PC-3 (cell line): ENCODE results near the gene GH1. TPM values are rescaled to one million over a fixed set of nuclear protein-coding genes. Genes with fewer than 3 reads are reported as not detected.
A peak's percentile ranks its signal among the peaks of the same experiment; 100 is the strongest.
"Not testable (repeated sequence)": the region's sequence is repeated elsewhere in the genome, so short reads cannot be mapped to it uniquely, and the experiment has no call there.

Source experiments
- ATAC-seq: fragments of 200-7000 bp; cut with Tn5 transposase; 2 replicates; pipeline ENCODE4 v1.9.1; 2020; ENCODE audit warnings: mild to moderate bottlenecking, moderate library complexity
- BruUV-seq: library from RNA; stranded (reverse); fragments of 400-500 nt; replicated peaks from 2 replicates; lab custom pipeline; 2021; lab: Mats Ljungman, UMichigan
- CTCF ChIA-PET: fragments of 300-600 bp; sonication (Branson Sonifier 250); formaldehyde crosslinking; loops from one replicate; lab custom pipeline; 2022; ENCODE audit warnings: antibody characterized with exemption; lab: Charles Lee
- POLR2A ChIA-PET: fragments of 300-600 bp; sonication (Branson Sonifier 250); formaldehyde crosslinking; loops from one replicate; lab custom pipeline; 2022; ENCODE audit warnings: antibody characterized with exemption; ENCODE audit not compliant: unreplicated experiment; lab: Charles Lee
- DNase-seq: peaks from one replicate; pipeline ENCODE4 v3.0.0-alpha.2; 2015
- H2AFZ ChIP-seq: fragments of 300-600 bp; sonication (generic); 2 replicates; pipeline ENCODE4 v1.6.0; 2016; ENCODE audit warnings: antibody characterized with exemption, low read length
- H3F3A ChIP-seq: fragments of 300-600 bp; sonication (generic); one replicate; pipeline ENCODE4 v1.6.0; 2017; ENCODE audit warnings: antibody characterized with exemption, low read length, control low read depth, mild to moderate bottlenecking; ENCODE audit not compliant: unreplicated experiment
- H3K27ac ChIP-seq: fragments of 300-600 bp; sonication (generic); 2 replicates; pipeline ENCODE4 v1.5.1; 2016; ENCODE audit warnings: mild to moderate bottlenecking, low read length
- H3K27me3 ChIP-seq: fragments of 300-600 bp; sonication (generic); 2 replicates; pipeline ENCODE4 v1.6.1; 2016; ENCODE audit warnings: low read length, mixed read lengths
- H3K36me3 ChIP-seq: fragments of 300-600 bp; sonication (generic); 2 replicates; pipeline ENCODE4 v1.6.1; 2016; ENCODE audit warnings: low read depth, mixed run types, low read length, mixed read lengths
- H3K4me1 ChIP-seq: fragments of 300-600 bp; sonication (generic); 2 replicates; pipeline ENCODE4 v1.5.1; 2016; ENCODE audit warnings: low read length; ENCODE audit not compliant: insufficient read depth
- H3K4me2 ChIP-seq: fragments of 300-600 bp; sonication (generic); 2 replicates; pipeline ENCODE4 v1.6.0; 2016; ENCODE audit warnings: low read length
- H3K4me3 ChIP-seq: fragments of 300-600 bp; sonication (generic); 2 replicates; pipeline ENCODE4 v1.5.1; 2016; ENCODE audit warnings: mild to moderate bottlenecking, low read length, mixed read lengths
- H3K79me2 ChIP-seq: fragments of 300-600 bp; sonication (generic); 2 replicates; pipeline ENCODE4 v1.6.1; 2017; ENCODE audit warnings: low read length, mixed read lengths
- H3K9ac ChIP-seq: fragments of 300-600 bp; sonication (generic); 2 replicates; pipeline ENCODE4 v1.6.0; 2016; ENCODE audit warnings: mild to moderate bottlenecking, low read length
- H3K9me2 ChIP-seq: fragments of 300-600 bp; sonication (generic); replicated peaks from 2 replicates; pipeline ENCODE4 v1.6.1; 2016; ENCODE audit warnings: mixed run types, low read length, mixed read lengths
- H3K9me3 ChIP-seq: fragments of 300-600 bp; sonication (generic); 2 replicates; pipeline ENCODE4 v1.6.1; 2016; ENCODE audit warnings: low read length, mixed read lengths
- H4K20me1 ChIP-seq: fragments of 300-600 bp; sonication (generic); 2 replicates; pipeline ENCODE4 v1.6.1; 2016; ENCODE audit warnings: low read length, mixed read lengths
- CTCF ChIP-seq: fragments of 300-600 bp; sonication (generic); conservative IDR thresholded peaks from 2 replicates; pipeline ENCODE4 v1.5.1; 2017; ENCODE audit warnings: antibody characterized with exemption, low read depth, mild to moderate bottlenecking, low read length
- EZH2 ChIP-seq: fragments of 300-600 bp; sonication (generic); IDR thresholded peaks from one replicate; pipeline ENCODE4 v1.6.1; 2017; ENCODE audit warnings: antibody characterized with exemption, mild to moderate bottlenecking, low read length; ENCODE audit not compliant: unreplicated experiment
- EZH2phosphoT487 ChIP-seq: fragments of 300-600 bp; sonication (generic); IDR thresholded peaks from 2 replicates; pipeline ENCODE4 v1.6.1; 2018; ENCODE audit warnings: mild to moderate bottlenecking, antibody characterized with exemption, low read length, borderline replicate concordance
- intact Hi-C: fragments of 100-400 bp; cut with micrococcal nuclease; formaldehyde crosslinking; loops from 2 replicates; pipeline ENCODE4 v1.9.0; 2023
- total RNA-seq: library from RNA; depleted of rRNA; stranded (reverse); fragments of >200 nt; gene quantifications from 2 replicates; pipeline ENCODE4 v1.2.3, GENCODE V29; 2014

The GH1 gene
- total RNA-seq, 1 experiment from 2014 or later, result not detected

- Histone ChIP-seq H3K4me3 (no peak within 1 kb of the TSS), H3K9me2 (no peaks in the 10 kb centered on the region), H3K27me3 (peaks cover 2% of the 10 kb centered on the region; the same call in 1 of the 2 replicates), H3K27ac (no peak within 1 kb of the TSS), H3K36me3 (no peaks in the 10 kb centered on the region), H3K4me2 (no peak within 1 kb of the TSS), H3K4me1 (no peaks in the 10 kb centered on the region), H4K20me1 (no peaks in the 10 kb centered on the region), H3F3A (no peaks in the 10 kb centered on the region), H3K9ac (no peak within 1 kb of the TSS), H3K79me2 (no peaks in the 10 kb centered on the region), H3K9me3 (no peaks in the 10 kb centered on the region), H2AFZ (no peak within 1 kb of the TSS)
- intact Hi-C loops, result no loop called here
- DNase-seq (peak; percentile 79), ATAC-seq (peak; percentile 95)
- POLR2A ChIA-PET, result no interaction called here
- no TSS peak for BruUV-seq
- peak; percentile 62 for TF ChIP-seq CTCF
- TF ChIP-seq EZH2phosphoT487, result no peak
- no peak for TF ChIP-seq EZH2
- CTCF ChIA-PET, result no interaction called here
These were observed 36.6 kb downstream of the GH1 start, which contains the start of gene GH2 for GRCh38 chr17:63881935-63882601. Gene GH2 (minus strand): TSS chr17:63881944. CDS start chr17:63881801, 143 bp downstream.

DNA sequence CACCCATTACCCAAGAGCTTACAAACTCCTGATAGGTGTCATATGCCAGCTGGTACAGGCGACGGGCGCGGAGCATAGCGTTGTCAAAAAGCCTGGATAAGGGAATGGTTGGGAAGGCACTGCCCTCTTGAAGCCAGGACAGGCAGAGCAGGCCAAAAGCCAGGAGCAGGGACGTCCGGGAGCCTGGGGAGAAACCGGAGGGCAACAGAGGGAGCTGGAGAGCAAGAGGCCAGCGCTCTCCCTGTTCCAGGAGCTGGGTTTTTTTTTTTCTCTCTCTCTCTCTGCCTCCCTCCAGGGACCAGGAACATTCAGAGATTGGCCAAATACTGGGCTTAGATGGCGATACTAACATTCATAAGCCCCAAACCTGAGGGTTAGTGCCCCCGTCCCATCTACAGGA, 37.3 kb downstream of the GH1 start:
- H2AFZ ChIP-seq, H3K9ac ChIP-seq, H4K20me1 ChIP-seq, H3K9me2 ChIP-seq, intact Hi-C loops, ATAC-seq, H3K4me2 ChIP-seq, H3K27ac ChIP-seq, H3K36me3 ChIP-seq, H3K79me2 ChIP-seq, H3K9me3 ChIP-seq, H3K4me1 ChIP-seq, DNase-seq, H3K27me3 ChIP-seq, POLR2A ChIA-PET, BruUV-seq, H3F3A ChIP-seq, H3K4me3 ChIP-seq: not testable (repeated sequence)
- 0 out of 2 replicates have a peak, but pooled peaks have one; percentile 13 for TF ChIP-seq CTCF
- CTCF ChIA-PET, result interaction anchor here (0.6 kb wide), 1 partner anchor 193 kb away, joined by 3 read pairs; no protein-coding TSS in a partner anchor

DNA sequence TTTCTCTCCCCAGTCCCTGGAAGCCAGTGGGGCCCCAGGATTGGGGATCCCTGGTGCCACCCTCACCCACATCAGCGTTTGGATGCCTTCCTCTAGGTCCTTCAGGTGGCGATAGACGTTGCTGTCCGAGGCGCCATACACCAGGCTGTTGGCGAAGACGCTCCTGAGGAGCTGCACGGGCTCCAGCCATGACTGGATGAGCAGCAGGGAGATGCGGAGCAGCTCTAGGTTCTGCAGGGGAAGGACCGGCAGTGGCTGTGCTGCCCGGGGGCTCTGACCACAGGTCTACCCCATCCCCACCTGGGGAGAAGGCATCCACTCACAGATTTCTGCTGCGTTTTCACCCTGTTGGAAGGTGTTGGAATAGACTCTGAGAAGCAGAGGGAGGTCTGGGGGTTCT, 37.9 kb downstream of the GH1 start:
- TF ChIP-seq EZH2 (no peak), CTCF (no peak), EZH2phosphoT487 (no peak)
- H3K4me1 ChIP-seq, result no peaks in the 10 kb centered on the region
- no peak overlapping the region for H2AFZ ChIP-seq
- H3K9me2 ChIP-seq, result no peaks in the 10 kb centered on the region
- ChIA-PET POLR2A (no interaction called here), CTCF (interaction anchor here (0.6 kb wide), 1 partner anchor 193 kb away, joined by 3 read pairs; no protein-coding TSS in a partner anchor)
- no peaks in the 10 kb centered on the region for H3K79me2 ChIP-seq
- intact Hi-C loops, result no loop called here
- no peaks in the 10 kb centered on the region for H3K36me3 ChIP-seq
- BruUV-seq, result no TSS peak
- H3K9me3 ChIP-seq, result no peaks in the 10 kb centered on the region
- no peak overlapping the region for H3K4me3 ChIP-seq
- ATAC-seq (no peak), DNase-seq (no peak)
- no peaks in the 10 kb centered on the region for H3F3A ChIP-seq
- H3K27ac ChIP-seq, result no peak overlapping the region
- no peaks in the 10 kb centered on the region for H4K20me1 ChIP-seq
- H3K27me3 ChIP-seq, result peaks cover 7% of the 10 kb centered on the region; the same call in 1 of the 2 replicates
- no peak overlapping the region for H3K9ac ChIP-seq
- no peak overlapping the region for H3K4me2 ChIP-seq

DNA sequence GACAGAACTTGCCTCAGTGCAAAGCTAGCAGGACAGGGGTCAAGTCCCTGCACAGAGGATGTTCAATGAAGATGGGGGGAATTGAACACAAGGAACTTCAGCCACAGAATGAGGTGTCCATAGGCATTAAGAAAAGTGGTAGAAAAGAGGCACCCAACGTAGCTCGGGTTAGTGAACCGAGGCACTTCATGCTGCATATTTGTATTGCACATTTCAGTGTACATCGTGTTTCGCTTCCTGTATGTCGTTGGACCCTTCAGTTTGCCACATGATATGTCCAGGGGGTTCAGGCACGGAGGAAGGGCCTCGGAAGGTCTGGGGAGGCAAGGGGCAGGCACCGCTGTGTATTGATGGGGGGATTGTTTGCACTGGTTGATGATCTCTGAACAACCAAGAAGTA, 40.2 kb downstream of the GH1 start:
- DNase-seq, H3K9me3 ChIP-seq, POLR2A ChIA-PET, H3K27ac ChIP-seq, H3K4me3 ChIP-seq, intact Hi-C loops, BruUV-seq, H4K20me1 ChIP-seq, H3K36me3 ChIP-seq, H3K79me2 ChIP-seq, H3K4me2 ChIP-seq, H3K4me1 ChIP-seq, H3K9ac ChIP-seq, H3K9me2 ChIP-seq, H2AFZ ChIP-seq, H3F3A ChIP-seq, ATAC-seq, H3K27me3 ChIP-seq: not testable (repeated sequence)
- CTCF ChIA-PET, result interaction anchor here (0.6 kb wide), 2 partner anchors 35 to 716 kb away, joined by 3 to 14 read pairs; no protein-coding TSS in a partner anchor
